Activated naive CD4-positive, alpha-beta T cell treated with anti-CD3 and anti-CD28 coated beads, Interleukin-2, amount 10 ng/mL, durations not matched to agents 7 days and 5 days (primary cell): ENCODE results near the gene SLC35F6.
"Not testable (repeated sequence)": the region's sequence is repeated elsewhere in the genome, so short reads cannot be mapped to it uniquely, and the experiment has no call there.

Experiments
- CTCF ChIA-PET: fragments of 350-600 bp; sonication (Branson Sonifier 250); formaldehyde crosslinking; loops from one replicate; lab custom pipeline; 2021; ENCODE audit warnings: antibody characterized with exemption; lab: Charles Lee
- DNase-seq: peaks from one replicate; pipeline ENCODE4 v3.0.0-alpha.2; 2020
- H3K27ac Mint-ChIP-seq: one replicate; pipeline ENCODE4 v1.8.0; 2021; ENCODE audit warnings: mild to moderate bottlenecking, moderate library complexity, mixed read lengths
- H3K27me3 Mint-ChIP-seq: one replicate; pipeline ENCODE4 v1.8.0; 2021; ENCODE audit warnings: mild to moderate bottlenecking, mixed read lengths
- H3K36me3 Mint-ChIP-seq: one replicate; pipeline ENCODE4 v1.8.0; 2021; ENCODE audit warnings: mixed read lengths
- H3K4me1 Mint-ChIP-seq: one replicate; pipeline ENCODE4 v1.8.0; 2021; ENCODE audit warnings: mixed read lengths
- H3K4me3 Mint-ChIP-seq: one replicate; pipeline ENCODE4 v1.8.0; 2021; ENCODE audit warnings: mild to moderate bottlenecking, moderate library complexity, mixed read lengths
- H3K9me3 Mint-ChIP-seq: one replicate; pipeline ENCODE4 v1.8.0; 2021; ENCODE audit warnings: mixed read lengths

SLC35F6 gene

GRCh38 chr2:26801328-26801727 lies 37.2 kb downstream of the SLC35F6 start:
- Mint-ChIP-seq H3K4me1 (no peaks in the 10 kb centered on the region), H3K9me3 (no peaks in the 10 kb centered on the region), H3K27ac (no peak overlapping the region), H3K4me3 (no peak overlapping the region), H3K36me3 (peaks cover 38% of the 10 kb centered on the region), H3K27me3 (no peaks in the 10 kb centered on the region)
- DNase-seq, result no peak
- CTCF ChIA-PET, result no interaction called here

GRCh38 chr2:26801796-26802195 lies 37.7 kb downstream of the SLC35F6 start:
- H3K9me3 Mint-ChIP-seq, result no peaks in the 10 kb centered on the region
- H3K27ac Mint-ChIP-seq, result no peak overlapping the region
- no peaks in the 10 kb centered on the region for H3K4me1 Mint-ChIP-seq
- H3K27me3 Mint-ChIP-seq, result no peaks in the 10 kb centered on the region
- peaks cover 34% of the 10 kb centered on the region for H3K36me3 Mint-ChIP-seq
- no peak overlapping the region for H3K4me3 Mint-ChIP-seq
- DNase-seq, result no peak
- CTCF ChIA-PET, result no interaction called here

- Mint-ChIP-seq H3K36me3 (peaks cover 13% of the 10 kb centered on the region), H3K4me1 (peaks cover 8% of the 10 kb centered on the region), H3K27me3 (no peaks in the 10 kb centered on the region), H3K4me3 (no peak overlapping the region), H3K27ac (no peak overlapping the region), H3K9me3 (no peaks in the 10 kb centered on the region)
- no peak for DNase-seq
- CTCF ChIA-PET, result interaction anchor here (0.5 kb wide), 1 partner anchor 1378 kb away, joined by 3 read pairs; no protein-coding TSS in a partner anchor
These were observed 41.2 kb downstream of the SLC35F6 start for GRCh38 chr2:26805241-26805676.

GRCh38 chr2:26807788-26808460 lies 43.8 kb downstream of the SLC35F6 start:
- H3K27me3 Mint-ChIP-seq, result peaks cover 7% of the 10 kb centered on the region

GRCh38 chr2:26809211-26809610 lies 45.1 kb downstream of the SLC35F6 start:
- peaks cover 11% of the 10 kb centered on the region for H3K4me1 Mint-ChIP-seq
- DNase-seq, result no peak
- CTCF ChIA-PET, result interaction anchor here (1.0 kb wide), 1 partner anchor 208 kb away, joined by 3 read pairs; no protein-coding TSS in a partner anchor
- no peak overlapping the region for H3K4me3 Mint-ChIP-seq
- H3K36me3 Mint-ChIP-seq, result no peaks in the 10 kb centered on the region
- no peak overlapping the region for H3K27ac Mint-ChIP-seq
- no peaks in the 10 kb centered on the region for H3K9me3 Mint-ChIP-seq
- peaks cover 7% of the 10 kb centered on the region for H3K27me3 Mint-ChIP-seq

More at GRCh38 chr2:26807788-26808460, 43.8 kb downstream of the SLC35F6 start:
- no peak for DNase-seq
- Mint-ChIP-seq H3K4me3 (no peak overlapping the region), H3K4me1 (peaks cover 11% of the 10 kb centered on the region), H3K27ac (no peak overlapping the region), H3K36me3 (no peaks in the 10 kb centered on the region), H3K9me3 (no peaks in the 10 kb centered on the region)
- CTCF ChIA-PET, result no interaction called here

- Mint-ChIP-seq H3K27me3 (peaks cover 8% of the 10 kb centered on the region), H3K27ac (no peak overlapping the region), H3K4me1 (peaks cover 11% of the 10 kb centered on the region), H3K4me3 (no peak overlapping the region), H3K9me3 (no peaks in the 10 kb centered on the region), H3K36me3 (no peaks in the 10 kb centered on the region)
- no peak for DNase-seq
- CTCF ChIA-PET, result interaction anchor here (1.0 kb wide), 1 partner anchor 207 kb away, joined by 3 read pairs; no protein-coding TSS in a partner anchor
These were observed 45.9 kb downstream of the SLC35F6 start for GRCh38 chr2:26809876-26810577.

GRCh38 chr2:26811261-26811660 lies 47.2 kb downstream of the SLC35F6 start:
- Mint-ChIP-seq H3K27me3 (peaks cover 14% of the 10 kb centered on the region), H3K36me3 (no peaks in the 10 kb centered on the region), H3K4me3 (no peak overlapping the region), H3K9me3 (no peaks in the 10 kb centered on the region), H3K4me1 (peaks cover 11% of the 10 kb centered on the region), H3K27ac (no peak overlapping the region)
- CTCF ChIA-PET, result no interaction called here
- no peak for DNase-seq

GRCh38 chr2:26811791-26812694 lies 48.0 kb downstream of the SLC35F6 start:
- H3K4me1 Mint-ChIP-seq, result peaks cover 11% of the 10 kb centered on the region
- no peak overlapping the region for H3K27ac Mint-ChIP-seq
- no peak for DNase-seq
- H3K4me3 Mint-ChIP-seq, result no peak overlapping the region
- H3K9me3 Mint-ChIP-seq, result no peaks in the 10 kb centered on the region
- no peaks in the 10 kb centered on the region for H3K36me3 Mint-ChIP-seq
- peaks cover 16% of the 10 kb centered on the region for H3K27me3 Mint-ChIP-seq
- CTCF ChIA-PET, result no interaction called here

- no peak overlapping the region for H3K27ac Mint-ChIP-seq
These were observed 48.6 kb downstream of the SLC35F6 start for GRCh38 chr2:26812731-26813130.

GRCh38 chr2:26814072-26814765 lies 50.1 kb downstream of the SLC35F6 start:
- H3K4me3 Mint-ChIP-seq, H3K9me3 Mint-ChIP-seq, H3K27ac Mint-ChIP-seq, H3K36me3 Mint-ChIP-seq, CTCF ChIA-PET, DNase-seq: not testable (repeated sequence)
- H3K4me1 Mint-ChIP-seq, result peaks cover 10% of the 10 kb centered on the region
- peaks cover 20% of the 10 kb centered on the region for H3K27me3 Mint-ChIP-seq

More at GRCh38 chr2:26812731-26813130, 48.6 kb downstream of the SLC35F6 start:
- Mint-ChIP-seq H3K27me3 (peaks cover 16% of the 10 kb centered on the region), H3K36me3 (no peaks in the 10 kb centered on the region), H3K4me3 (no peak overlapping the region), H3K9me3 (no peaks in the 10 kb centered on the region), H3K4me1 (peaks cover 11% of the 10 kb centered on the region)
- no peak for DNase-seq
- CTCF ChIA-PET, result no interaction called here

GRCh38 chr2:26816893-26817292 lies 52.8 kb downstream of the SLC35F6 start:
- no peaks in the 10 kb centered on the region for H3K4me1 Mint-ChIP-seq
- H3K27me3 Mint-ChIP-seq, result peaks cover 20% of the 10 kb centered on the region
- CTCF ChIA-PET, result interaction anchor here (1.2 kb wide), 1 partner anchor 29 kb away, joined by 4 read pairs; no protein-coding TSS in a partner anchor
- H3K27ac Mint-ChIP-seq, result no peak overlapping the region
- H3K4me3 Mint-ChIP-seq, result no peak overlapping the region
- no peaks in the 10 kb centered on the region for H3K9me3 Mint-ChIP-seq
- H3K36me3 Mint-ChIP-seq, result no peaks in the 10 kb centered on the region
- DNase-seq, result peak; percentile 24

- CTCF ChIA-PET, result interaction anchor here (1.0 kb wide), 1 partner anchor 42 kb away, joined by 3 read pairs; no protein-coding TSS in a partner anchor
- H3K27ac Mint-ChIP-seq, result no peak overlapping the region
- no peaks in the 10 kb centered on the region for H3K4me1 Mint-ChIP-seq
- no peaks in the 10 kb centered on the region for H3K36me3 Mint-ChIP-seq
- no peak for DNase-seq
- no peaks in the 10 kb centered on the region for H3K9me3 Mint-ChIP-seq
- no peak overlapping the region for H3K4me3 Mint-ChIP-seq
- peaks cover 23% of the 10 kb centered on the region for H3K27me3 Mint-ChIP-seq
These were observed 54.2 kb downstream of the SLC35F6 start for GRCh38 chr2:26818255-26818654.

- Mint-ChIP-seq H3K4me3 (no peak overlapping the region), H3K9me3 (no peaks in the 10 kb centered on the region), H3K27me3 (peaks cover 29% of the 10 kb centered on the region), H3K27ac (no peak overlapping the region), H3K36me3 (no peaks in the 10 kb centered on the region), H3K4me1 (no peaks in the 10 kb centered on the region)
- CTCF ChIA-PET, result no interaction called here
- no peak for DNase-seq
These were observed 54.9 kb downstream of the SLC35F6 start for GRCh38 chr2:26818972-26819371.
